ENCODE data around the gene NDEL1.

Gene NDEL1

DNA sequence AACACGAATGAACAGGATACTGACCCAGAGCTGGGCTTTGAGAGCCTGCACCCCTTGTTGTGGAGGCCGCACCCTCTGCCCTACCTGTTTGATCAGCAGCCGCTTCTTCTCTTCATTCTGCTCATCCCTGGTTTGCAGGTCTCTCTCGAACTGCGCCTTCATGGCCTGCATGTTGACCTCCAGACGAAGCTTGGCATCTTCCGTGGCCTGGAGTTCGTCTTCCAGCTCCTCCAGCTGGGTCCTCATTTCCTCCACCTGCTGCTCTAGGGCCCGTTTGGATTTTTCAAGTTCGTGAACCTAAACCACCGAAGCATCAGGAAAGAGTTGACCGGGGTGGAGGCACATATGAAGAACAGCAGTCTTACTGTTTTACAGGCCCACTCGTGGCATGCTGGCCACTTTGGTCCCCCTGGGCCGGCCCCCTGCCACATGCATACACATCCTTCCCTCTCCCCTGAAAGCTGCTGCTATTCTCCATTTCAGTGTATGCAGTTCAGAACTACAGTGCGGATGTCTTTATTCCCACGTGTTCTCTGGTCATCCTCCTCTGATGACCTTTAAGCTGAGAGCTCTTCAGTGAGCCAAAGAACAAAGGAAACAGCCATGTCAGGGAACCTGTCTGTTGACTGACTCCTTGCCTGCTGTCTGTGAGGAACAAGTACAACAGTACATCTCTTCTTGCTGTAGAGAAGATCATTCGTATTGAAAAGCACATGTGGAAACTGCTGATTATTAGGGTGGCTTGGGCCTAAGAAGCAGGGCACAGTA is 54.8 kb downstream of the NDEL1 start:
- Histone ChIP-seq H3K27me3 (replicated peaks; ENCODE audit: control insufficient read depth, insufficient read depth, low read length) (no peaks in the 10 kb centered on the region), H3K9ac (ENCODE audit: low read length) (no peak overlapping the region), H3K9me3 (ENCODE audit: control insufficient read depth, low read length) (no peaks in the 10 kb centered on the region), H3K36me3 (ENCODE audit: control insufficient read depth, insufficient read depth, low read length, severe bottlenecking) (peaks cover 30% of the 10 kb centered on the region), H3K4me3 (ENCODE audit: low read length) (no peak overlapping the region), H3K4me1 (ENCODE audit: control insufficient read depth, insufficient read depth, low read length) (peaks cover 3% of the 10 kb centered on the region)
- no peak for DNase-seq (ENCODE audit: low read depth)

DNA sequence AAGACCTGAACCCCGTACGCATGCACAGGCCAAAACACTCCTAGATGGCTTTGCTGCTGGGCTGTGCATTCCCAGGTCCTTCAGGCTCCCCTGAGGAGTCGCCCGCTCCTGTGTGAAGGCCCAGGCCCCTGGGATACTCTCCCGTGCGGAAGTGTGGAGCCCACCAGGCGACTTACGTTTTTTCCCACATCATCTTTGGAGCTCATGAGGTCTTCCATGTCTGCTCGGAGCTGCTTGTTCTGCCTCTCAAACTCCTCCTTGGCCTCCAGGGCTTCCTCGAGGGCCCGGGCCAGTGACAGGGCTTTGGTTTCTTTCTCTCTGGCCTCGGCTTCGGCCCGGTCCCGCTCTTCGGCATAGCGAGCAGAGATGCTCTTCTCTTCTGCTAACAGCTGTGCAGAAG is 56.4 kb downstream of the NDEL1 start:
- Histone ChIP-seq H3K9me3 (ENCODE audit: control insufficient read depth, low read length) (no peaks in the 10 kb centered on the region), H3K4me1 (ENCODE audit: control insufficient read depth, insufficient read depth, low read length) (peaks cover 3% of the 10 kb centered on the region), H3K27me3 (replicated peaks; ENCODE audit: control insufficient read depth, insufficient read depth, low read length) (no peaks in the 10 kb centered on the region), H3K4me3 (ENCODE audit: low read length) (no peak overlapping the region), H3K9ac (ENCODE audit: low read length) (no peak overlapping the region), H3K36me3 (ENCODE audit: control insufficient read depth, insufficient read depth, low read length, severe bottlenecking) (peaks cover 36% of the 10 kb centered on the region)
- no peak for DNase-seq (ENCODE audit: low read depth)

DNA sequence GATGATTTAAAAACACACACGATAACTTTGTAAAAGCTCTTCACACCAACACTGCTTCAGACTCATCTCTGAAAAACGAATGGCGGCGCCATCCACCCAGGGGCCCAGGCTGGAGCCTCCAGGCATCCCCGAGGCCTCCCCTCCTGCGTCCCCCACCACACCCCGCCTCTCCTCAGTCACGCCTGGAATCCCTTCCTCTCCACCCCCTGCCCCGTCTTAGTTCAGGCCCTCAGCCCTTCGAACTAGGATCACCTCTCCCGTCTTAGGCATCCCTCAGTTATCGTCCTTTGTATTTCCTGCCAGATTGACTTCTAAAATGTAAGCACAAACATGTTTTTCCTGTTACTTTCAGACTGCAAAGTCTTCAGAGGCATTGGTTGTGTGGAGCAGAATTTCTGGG is 58.3 kb downstream of the NDEL1 start:
- H3K27me3 ChIP-seq (replicated peaks; ENCODE audit: control insufficient read depth, insufficient read depth, low read length): no peaks in the 10 kb centered on the region
- no peak overlapping the region for H3K4me3 ChIP-seq (ENCODE audit: low read length)
- no peaks in the 10 kb centered on the region for H3K4me1 ChIP-seq (ENCODE audit: control insufficient read depth, insufficient read depth, low read length)
- no peaks in the 10 kb centered on the region for H3K9me3 ChIP-seq (ENCODE audit: control insufficient read depth, low read length)
- no peak for DNase-seq (ENCODE audit: low read depth)
- peaks cover 30% of the 10 kb centered on the region for H3K36me3 ChIP-seq (ENCODE audit: control insufficient read depth, insufficient read depth, low read length, severe bottlenecking)
- H3K9ac ChIP-seq (ENCODE audit: low read length): no peak overlapping the region

DNA sequence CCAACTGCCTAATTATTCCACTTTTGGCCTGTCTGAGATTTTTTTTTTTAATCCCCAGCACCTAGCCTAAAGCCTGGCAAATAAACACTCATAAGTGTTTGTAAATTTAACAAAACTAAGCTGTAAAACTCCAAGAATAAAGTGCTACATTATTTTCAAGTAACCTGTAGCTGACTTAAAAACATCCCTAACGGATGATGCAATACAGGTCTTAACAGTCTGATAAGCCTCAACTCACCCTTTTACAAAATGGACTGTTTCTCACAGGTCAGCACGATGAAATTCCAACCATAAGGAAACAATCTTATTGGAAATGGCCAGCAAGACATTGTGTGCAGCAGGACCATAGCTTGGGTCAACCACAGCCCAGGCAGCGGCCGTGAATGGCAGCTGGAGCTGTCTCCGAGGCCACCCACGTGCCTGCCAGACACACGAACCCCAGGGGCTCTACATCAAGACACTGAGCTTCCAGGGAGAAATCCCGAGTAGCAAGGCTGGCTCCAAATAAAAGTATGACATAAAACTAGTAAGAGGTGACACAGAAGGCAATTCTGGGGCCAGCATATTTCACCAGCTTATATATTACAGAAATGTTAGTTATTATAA is 58.9 kb downstream of the NDEL1 start:
- Histone ChIP-seq H3K9ac (ENCODE audit: low read length) (no peak overlapping the region), H3K9me3 (ENCODE audit: control insufficient read depth, low read length) (no peaks in the 10 kb centered on the region), H3K27me3 (replicated peaks; ENCODE audit: control insufficient read depth, insufficient read depth, low read length) (no peaks in the 10 kb centered on the region), H3K36me3 (ENCODE audit: control insufficient read depth, insufficient read depth, low read length, severe bottlenecking) (peaks cover 36% of the 10 kb centered on the region), H3K4me1 (ENCODE audit: control insufficient read depth, insufficient read depth, low read length) (no peaks in the 10 kb centered on the region), H3K4me3 (ENCODE audit: low read length) (no peak overlapping the region)
- no peak for DNase-seq (ENCODE audit: low read depth)

DNA sequence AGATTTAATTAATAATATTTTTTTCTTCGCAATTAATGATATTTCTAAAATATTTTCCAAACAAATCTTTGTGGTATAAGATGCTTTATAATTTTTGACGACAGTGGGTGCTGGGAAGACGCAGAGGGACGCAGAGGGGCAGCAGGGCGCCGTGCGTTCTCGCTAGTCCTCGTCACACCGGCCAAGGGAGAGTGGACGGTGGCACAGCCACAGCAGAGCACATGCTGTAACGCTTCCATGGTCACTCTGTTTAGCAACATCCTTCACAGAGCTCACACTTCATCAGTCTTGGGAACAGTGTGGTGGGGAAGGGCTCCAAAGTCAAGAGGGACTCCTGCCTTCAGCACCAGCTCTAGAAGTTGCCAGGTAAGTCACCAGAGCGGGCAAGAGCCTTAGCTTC is 60.4 kb downstream of the NDEL1 start:
- H3K36me3 ChIP-seq (ENCODE audit: control insufficient read depth, insufficient read depth, low read length, severe bottlenecking): peaks cover 45% of the 10 kb centered on the region
- no peak for DNase-seq (ENCODE audit: low read depth)

DNA sequence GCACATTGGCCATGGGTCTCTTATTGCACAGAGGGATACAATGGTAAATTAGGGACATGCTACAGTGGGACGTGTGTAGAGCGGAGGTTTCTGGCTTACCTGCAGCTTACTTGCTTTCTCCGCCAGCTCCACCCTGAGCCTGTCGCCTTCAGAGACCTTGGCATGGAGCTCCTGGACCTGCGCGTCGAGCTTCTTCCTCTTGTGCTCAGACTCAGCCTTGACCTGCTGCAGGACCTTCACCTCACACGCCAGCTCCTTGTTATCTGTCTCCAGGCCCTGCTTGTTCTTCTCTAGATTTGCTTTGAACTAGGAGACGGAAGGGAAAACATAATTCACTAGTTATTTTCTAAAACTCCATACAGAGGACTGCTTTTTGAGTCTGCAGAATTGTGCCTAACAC is 63.5 kb downstream of the NDEL1 start:
- H3K4me3 ChIP-seq (ENCODE audit: low read length): no peak overlapping the region
- H3K27me3 ChIP-seq (replicated peaks; ENCODE audit: control insufficient read depth, insufficient read depth, low read length): no peaks in the 10 kb centered on the region
- no peaks in the 10 kb centered on the region for H3K4me1 ChIP-seq (ENCODE audit: control insufficient read depth, insufficient read depth, low read length)
- H3K36me3 ChIP-seq (ENCODE audit: control insufficient read depth, insufficient read depth, low read length, severe bottlenecking): peaks cover 28% of the 10 kb centered on the region
- no peak for DNase-seq (ENCODE audit: low read depth)
- no peaks in the 10 kb centered on the region for H3K9me3 ChIP-seq (ENCODE audit: control insufficient read depth, low read length)
- no peak overlapping the region for H3K9ac ChIP-seq (ENCODE audit: low read length)

More for the DNA sequence above, 60.4 kb downstream of the NDEL1 start:
- H3K9me3 ChIP-seq (ENCODE audit: control insufficient read depth, low read length): no peaks in the 10 kb centered on the region
- no peak overlapping the region for H3K4me3 ChIP-seq (ENCODE audit: low read length)
- H3K9ac ChIP-seq (ENCODE audit: low read length): no peak overlapping the region
- no peaks in the 10 kb centered on the region for H3K4me1 ChIP-seq (ENCODE audit: control insufficient read depth, insufficient read depth, low read length)
- H3K27me3 ChIP-seq (replicated peaks; ENCODE audit: control insufficient read depth, insufficient read depth, low read length): no peaks in the 10 kb centered on the region

DNA sequence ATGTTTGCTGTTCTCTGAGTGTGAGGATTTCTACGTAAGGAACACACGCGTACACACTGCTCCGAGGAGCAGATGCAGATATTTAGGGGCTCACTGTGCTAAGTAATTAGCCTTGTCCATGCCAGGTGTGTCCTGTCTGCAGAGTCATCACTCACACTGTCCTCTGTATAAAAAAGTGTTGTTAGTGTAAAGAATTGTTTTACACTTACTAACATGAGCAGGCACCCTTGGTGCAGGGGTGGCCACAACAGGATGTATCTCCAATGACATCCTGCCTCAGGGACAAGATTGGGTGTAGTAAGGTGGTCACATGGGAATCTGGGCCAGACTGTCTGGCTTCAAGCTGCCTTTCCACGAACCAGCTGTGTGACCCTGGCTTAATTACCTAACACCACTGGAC is 63.9 kb downstream of the NDEL1 start:
- Histone ChIP-seq H3K9ac (ENCODE audit: low read length) (no peak overlapping the region), H3K4me1 (ENCODE audit: control insufficient read depth, insufficient read depth, low read length) (no peaks in the 10 kb centered on the region), H3K9me3 (ENCODE audit: control insufficient read depth, low read length) (no peaks in the 10 kb centered on the region), H3K4me3 (ENCODE audit: low read length) (no peak overlapping the region), H3K27me3 (replicated peaks; ENCODE audit: control insufficient read depth, insufficient read depth, low read length) (no peaks in the 10 kb centered on the region), H3K36me3 (ENCODE audit: control insufficient read depth, insufficient read depth, low read length, severe bottlenecking) (peaks cover 28% of the 10 kb centered on the region)
- no peak for DNase-seq (ENCODE audit: low read depth)

DNA sequence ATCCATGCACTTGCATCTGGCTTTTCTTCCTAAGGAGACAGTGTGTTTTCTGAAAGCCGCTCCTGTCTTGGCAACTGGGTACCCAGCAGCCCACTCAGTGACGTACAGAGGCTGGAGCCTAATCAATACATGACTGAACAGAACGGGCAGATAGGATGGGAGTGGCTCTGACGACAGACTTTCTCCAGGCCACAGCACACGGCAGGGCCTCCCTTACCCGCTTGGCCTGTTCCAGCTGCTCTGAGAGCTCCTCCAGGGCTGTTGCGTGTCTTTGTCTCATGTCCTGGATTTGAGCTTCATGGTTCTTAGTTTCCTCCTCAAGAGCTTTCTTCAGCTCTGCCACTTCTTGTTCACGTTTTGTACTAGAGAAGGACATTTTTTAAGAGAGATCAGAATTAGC is 64.9 kb downstream of the NDEL1 start:
- Histone ChIP-seq H3K4me3 (ENCODE audit: low read length) (no peak overlapping the region), H3K27me3 (replicated peaks; ENCODE audit: control insufficient read depth, insufficient read depth, low read length) (no peaks in the 10 kb centered on the region), H3K4me1 (ENCODE audit: control insufficient read depth, insufficient read depth, low read length) (no peaks in the 10 kb centered on the region), H3K9me3 (ENCODE audit: control insufficient read depth, low read length) (no peaks in the 10 kb centered on the region), H3K9ac (ENCODE audit: low read length) (no peak overlapping the region), H3K36me3 (ENCODE audit: control insufficient read depth, insufficient read depth, low read length, severe bottlenecking) (peaks cover 28% of the 10 kb centered on the region)
- DNase-seq (ENCODE audit: low read depth): no peak

DNA sequence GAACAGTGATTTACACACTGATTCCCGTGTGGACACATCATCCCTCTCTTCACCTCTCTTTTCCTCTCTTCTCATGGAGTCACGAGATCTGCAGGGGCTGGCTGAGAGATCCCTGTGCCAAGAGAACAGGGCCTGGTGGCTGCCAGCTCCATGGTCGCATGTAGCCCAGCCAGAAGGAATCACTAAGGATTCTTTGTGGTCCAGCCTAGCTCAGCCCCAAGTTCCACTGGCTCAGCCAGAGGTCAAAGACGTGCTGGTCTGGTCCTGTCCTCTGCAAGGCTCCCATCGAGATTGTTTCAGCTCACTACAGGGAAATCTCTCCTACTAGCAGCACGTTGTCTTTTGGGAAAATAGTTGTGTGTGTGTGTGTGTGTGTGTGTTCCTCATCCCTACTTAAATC is 66.4 kb downstream of the NDEL1 start:
- H3K36me3 ChIP-seq (ENCODE audit: control insufficient read depth, insufficient read depth, low read length, severe bottlenecking): peaks cover 21% of the 10 kb centered on the region
- H3K4me3 ChIP-seq (ENCODE audit: low read length): no peak overlapping the region
- no peaks in the 10 kb centered on the region for H3K4me1 ChIP-seq (ENCODE audit: control insufficient read depth, insufficient read depth, low read length)
- no peak for DNase-seq (ENCODE audit: low read depth)
- no peaks in the 10 kb centered on the region for H3K9me3 ChIP-seq (ENCODE audit: control insufficient read depth, low read length)
- no peaks in the 10 kb centered on the region for H3K27me3 ChIP-seq (replicated peaks; ENCODE audit: control insufficient read depth, insufficient read depth, low read length)
- H3K9ac ChIP-seq (ENCODE audit: low read length): no peak overlapping the region

DNA sequence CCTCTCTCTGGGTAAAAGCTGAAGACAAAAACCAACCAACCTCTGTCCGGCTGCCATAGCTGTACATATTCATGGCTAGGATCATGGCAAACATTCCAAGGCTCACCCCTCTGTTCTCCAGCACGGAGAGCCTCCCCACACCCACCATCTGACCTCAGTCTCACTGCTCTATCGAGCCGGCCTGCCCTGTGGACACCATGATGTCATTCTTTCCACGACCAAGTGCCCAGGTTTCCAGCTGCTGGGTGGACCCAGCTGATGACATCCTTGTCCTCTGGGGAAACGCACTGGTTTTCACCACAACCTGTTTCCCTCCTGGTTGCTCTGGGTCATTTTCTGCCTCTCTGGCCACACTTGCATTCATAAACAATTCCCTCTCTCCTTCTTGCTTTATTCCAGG is 67.7 kb downstream of the NDEL1 start:
- no peak overlapping the region for H3K4me3 ChIP-seq (ENCODE audit: low read length)
- DNase-seq (ENCODE audit: low read depth): no peak
- no peaks in the 10 kb centered on the region for H3K27me3 ChIP-seq (replicated peaks; ENCODE audit: control insufficient read depth, insufficient read depth, low read length)
- H3K9ac ChIP-seq (ENCODE audit: low read length): no peak overlapping the region
- H3K4me1 ChIP-seq (ENCODE audit: control insufficient read depth, insufficient read depth, low read length): no peaks in the 10 kb centered on the region
- H3K36me3 ChIP-seq (ENCODE audit: control insufficient read depth, insufficient read depth, low read length, severe bottlenecking): peaks cover 26% of the 10 kb centered on the region
- no peaks in the 10 kb centered on the region for H3K9me3 ChIP-seq (ENCODE audit: control insufficient read depth, low read length)

DNA sequence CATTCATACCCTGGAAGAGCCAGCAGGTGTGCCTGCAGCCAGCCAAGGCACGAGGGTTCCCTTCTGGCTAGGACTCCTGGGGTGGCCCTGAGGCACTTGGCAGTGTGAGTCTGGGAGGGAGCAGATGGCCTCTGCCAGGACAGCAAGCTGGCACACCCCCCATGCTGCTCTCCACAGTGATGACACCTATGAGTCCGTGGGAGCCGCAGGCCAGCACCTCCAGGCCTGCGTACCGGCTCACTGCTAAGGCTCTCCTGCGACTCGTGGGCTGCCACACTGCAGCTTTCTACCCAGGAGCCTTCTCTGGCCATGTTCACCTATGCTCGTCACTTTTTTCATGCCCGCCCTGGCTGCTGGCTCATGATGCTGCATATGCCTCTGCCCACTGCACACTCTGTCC is 68.1 kb downstream of the NDEL1 start:
- peaks cover 30% of the 10 kb centered on the region for H3K36me3 ChIP-seq (ENCODE audit: control insufficient read depth, insufficient read depth, low read length, severe bottlenecking)
- no peak for DNase-seq (ENCODE audit: low read depth)
- H3K4me3 ChIP-seq (ENCODE audit: low read length): no peak overlapping the region
- H3K9me3 ChIP-seq (ENCODE audit: control insufficient read depth, low read length): no peaks in the 10 kb centered on the region
- no peaks in the 10 kb centered on the region for H3K27me3 ChIP-seq (replicated peaks; ENCODE audit: control insufficient read depth, insufficient read depth, low read length)
- no peaks in the 10 kb centered on the region for H3K4me1 ChIP-seq (ENCODE audit: control insufficient read depth, insufficient read depth, low read length)
- H3K9ac ChIP-seq (ENCODE audit: low read length): no peak overlapping the region

All from adipocyte (in vitro differentiated cells).